Measurements from ENCODE around the gene MORN3. TPM values are rescaled to one million over a fixed set of nuclear protein-coding genes. Genes with fewer than 3 reads are reported as not detected.
"Not testable (repeated sequence)": the region's sequence is repeated elsewhere in the genome, so short reads cannot be mapped to it uniquely, and the experiment has no call there.

MORN3 gene
- total and polyA plus RNA-seq, 8 donors = under 0.01 to 0.87 (median 0.46) TPM; not detected in 3

DNA sequence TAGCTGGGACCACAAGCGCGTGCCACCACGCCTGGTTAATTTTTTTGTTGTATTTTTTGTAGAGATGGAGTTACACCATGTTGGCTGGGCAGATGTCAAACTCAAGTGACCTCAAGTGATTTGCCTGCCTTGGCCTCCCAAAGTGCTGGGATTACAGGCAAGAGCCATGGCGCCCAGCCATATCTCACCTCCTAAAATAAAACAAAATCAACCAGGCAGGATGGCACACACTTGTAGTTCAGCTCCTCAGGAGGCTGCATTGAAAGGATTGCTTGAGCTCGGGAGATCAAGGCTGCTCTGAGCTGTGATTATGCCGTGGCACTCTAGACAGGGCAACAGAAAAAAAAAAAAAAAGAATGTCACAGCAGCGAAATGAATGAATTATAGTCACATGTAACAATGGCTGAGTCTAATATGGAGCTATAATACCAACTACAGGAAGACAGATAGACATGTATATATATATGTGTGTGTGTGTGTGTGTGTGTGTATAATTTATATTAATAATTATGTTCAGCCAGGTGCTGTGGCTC lies 23.8 kb upstream of the MORN3 start:
- no peak for DNase-seq
- WGBS, 5 donors = 64 to 78% (median 70%) methylated on average over 7 of the region's 7 CpGs
- no peaks in the 10 kb centered on the region for H3K27me3 ChIP-seq
- intact Hi-C loops (cut with DNase I; ENCODE audit: low total_unique reads) = no loop called here
- no peaks in the 10 kb centered on the region for H3K36me3 ChIP-seq
- H3K4me3 ChIP-seq = no peak overlapping the region
- H3K9me3 ChIP-seq = no peaks in the 10 kb centered on the region
- H3K27ac ChIP-seq = no peak overlapping the region
- H3K4me1 ChIP-seq = peaks cover 0 to 6% (median 5%) of the 10 kb centered on the region in 4 donors
- TF ChIP-seq POLR2AphosphoS5 (IDR thresholded peaks at IDR 0.05) (no peak), POLR2A (IDR thresholded peaks at IDR 0.05) (no peak), CTCF (IDR thresholded peaks at IDR 0.05) (no peak), EP300 (IDR thresholded peaks at IDR 0.05) (no peak)

- DNase-seq; H3K27ac ChIP-seq; H3K9me3 ChIP-seq; H3K4me1 ChIP-seq; H3K36me3 ChIP-seq; H3K4me3 ChIP-seq; intact Hi-C loops (cut with DNase I; ENCODE audit: low total_unique reads); H3K27me3 ChIP-seq: not testable (repeated sequence)
- 67 to 84% (median 74%) methylated on average over 3 of the region's 3 CpGs for WGBS, 5 donors
These were observed 23.3 kb upstream of the MORN3 start for GRCh38 chr12:121692744-121693143.

- intact Hi-C loops (cut with DNase I; ENCODE audit: low total_unique reads) = no loop called here
- TF ChIP-seq EP300 (IDR thresholded peaks at IDR 0.05) = no peak
- TF ChIP-seq CTCF (IDR thresholded peaks at IDR 0.05) = no peak
- no peak for TF ChIP-seq POLR2A (IDR thresholded peaks at IDR 0.05)
- TF ChIP-seq POLR2AphosphoS5 (IDR thresholded peaks at IDR 0.05) = no peak
- H3K9me3 ChIP-seq = no peaks in the 10 kb centered on the region
- no peak overlapping the region for H3K4me3 ChIP-seq
- no peak for DNase-seq
- peaks cover 0 to 18% (median 10%) of the 10 kb centered on the region in 4 donors for H3K4me1 ChIP-seq
- H3K27ac ChIP-seq = no peak overlapping the region
- H3K27me3 ChIP-seq = no peaks in the 10 kb centered on the region
- no peaks in the 10 kb centered on the region for H3K36me3 ChIP-seq
- WGBS, 5 donors = 88 to 96% (median 90%) methylated on average over 1 to 2 of the region's 2 CpGs
These were observed 20.0 kb upstream of the MORN3 start for GRCh38 chr12:121689430-121689829.

GRCh38 chr12:121688966-121689365 lies 19.5 kb upstream of the MORN3 start:
- peaks cover 0 to 18% (median 10%) of the 10 kb centered on the region in 4 donors for H3K4me1 ChIP-seq
- no peaks in the 10 kb centered on the region for H3K27me3 ChIP-seq
- H3K27ac ChIP-seq = no peak overlapping the region
- no peaks in the 10 kb centered on the region for H3K9me3 ChIP-seq
- DNase-seq = no peak
- WGBS, 5 donors = 46 to 70% (median 53%) methylated on average over 3 of the region's 3 CpGs
- TF ChIP-seq EP300 (IDR thresholded peaks at IDR 0.05) (no peak), POLR2AphosphoS5 (IDR thresholded peaks at IDR 0.05) (no peak), POLR2A (IDR thresholded peaks at IDR 0.05) (no peak), CTCF (IDR thresholded peaks at IDR 0.05) (no peak)
- H3K36me3 ChIP-seq = no peaks in the 10 kb centered on the region
- H3K4me3 ChIP-seq = no peak overlapping the region
- intact Hi-C loops (cut with DNase I; ENCODE audit: low total_unique reads) = no loop called here

DNA sequence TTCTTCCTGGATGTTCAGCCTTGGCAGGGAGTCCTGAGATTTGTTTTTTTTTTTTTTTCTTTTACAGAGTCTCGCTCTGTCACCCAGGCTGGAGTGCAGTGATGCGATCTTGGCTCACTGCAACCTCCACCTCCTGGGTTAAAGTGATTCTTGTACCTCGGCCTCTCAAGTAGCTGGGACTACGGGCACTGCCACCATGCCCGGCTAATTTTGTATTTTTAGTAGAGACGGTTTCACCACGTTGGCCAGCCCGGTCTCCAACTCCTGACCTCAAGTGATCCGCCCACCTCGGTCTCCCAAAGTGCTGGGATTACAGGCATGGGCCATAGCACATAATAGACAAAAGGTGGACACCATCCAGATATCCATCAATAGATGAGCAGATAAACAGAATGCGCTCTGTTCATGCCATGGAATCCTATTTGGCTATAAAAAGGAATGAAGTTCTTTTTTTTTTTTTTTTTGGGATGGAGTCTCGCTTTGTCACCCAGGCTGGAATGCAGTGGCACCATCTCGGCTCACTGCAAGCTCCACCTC lies 10.3 kb upstream of the MORN3 start:
- WGBS, 5 donors = 81 to 87% (median 85%) methylated on average over 13 of the region's 13 CpGs
- not testable (repeated sequence) for H3K9me3 ChIP-seq, H3K36me3 ChIP-seq, H3K27me3 ChIP-seq, DNase-seq, H3K4me3 ChIP-seq, H3K4me1 ChIP-seq, H3K27ac ChIP-seq
- intact Hi-C loops (cut with DNase I; ENCODE audit: low total_unique reads) = loop anchor here (5.0 to 10.0 kb wide), 3 partner anchors 55 to 177 kb away; partner anchors contain the start of gene ORAI1
